Type B pancreatic cell (in vitro differentiated cells): ENCODE data around the gene POU3F2. TPM values are rescaled to one million over a fixed set of nuclear protein-coding genes. Genes with fewer than 3 reads are reported as not detected.

Source experiments
- DNase-seq: peaks from one replicate; pipeline ENCODE4 v3.0.0; 2021; ENCODE audit warnings: mixed read lengths; ENCODE audit not compliant: unreplicated experiment; ENCODE audit errors: extremely low spot score
- H3K27ac Mint-ChIP-seq: 2 replicates; pipeline ENCODE4 v1.8.0; 2021; ENCODE audit warnings: mild to moderate bottlenecking, mixed read lengths
- H3K27me3 Mint-ChIP-seq: 2 replicates; pipeline ENCODE4 v1.8.0; 2021; ENCODE audit warnings: mixed read lengths
- H3K36me3 Mint-ChIP-seq: 2 replicates; pipeline ENCODE4 v1.8.0; 2021; ENCODE audit warnings: mixed read lengths
- H3K4me1 Mint-ChIP-seq: one replicate; pipeline ENCODE4 v1.8.0; 2021; ENCODE audit warnings: mixed read lengths; ENCODE audit not compliant: unreplicated experiment
- H3K4me3 Mint-ChIP-seq: 2 replicates; pipeline ENCODE4 v1.8.0; 2021; ENCODE audit warnings: mild to moderate bottlenecking, mixed read lengths
- H3K9me3 Mint-ChIP-seq: 2 replicates; pipeline ENCODE4 v1.8.0; 2021; ENCODE audit warnings: mixed read lengths
- total RNA-seq: library from RNA; stranded (reverse); gene quantifications from 2 replicates; pipeline ENCODE4 v1.2.1, GENCODE V29; 2021; ENCODE audit warnings: low replicate concordance
- TF ChIP-seq, protein P1 (sequence below): fragments of 200-600 bp; sonication (generic); conservative IDR thresholded peaks from 2 replicates; pipeline ENCODE4 v1.5.0; 2021; ENCODE audit warnings: antibody characterized with exemption, mild to moderate bottlenecking

POU3F2 gene
- total RNA-seq, 1 donor from 2014 or later, result 2.1 TPM

DNA sequence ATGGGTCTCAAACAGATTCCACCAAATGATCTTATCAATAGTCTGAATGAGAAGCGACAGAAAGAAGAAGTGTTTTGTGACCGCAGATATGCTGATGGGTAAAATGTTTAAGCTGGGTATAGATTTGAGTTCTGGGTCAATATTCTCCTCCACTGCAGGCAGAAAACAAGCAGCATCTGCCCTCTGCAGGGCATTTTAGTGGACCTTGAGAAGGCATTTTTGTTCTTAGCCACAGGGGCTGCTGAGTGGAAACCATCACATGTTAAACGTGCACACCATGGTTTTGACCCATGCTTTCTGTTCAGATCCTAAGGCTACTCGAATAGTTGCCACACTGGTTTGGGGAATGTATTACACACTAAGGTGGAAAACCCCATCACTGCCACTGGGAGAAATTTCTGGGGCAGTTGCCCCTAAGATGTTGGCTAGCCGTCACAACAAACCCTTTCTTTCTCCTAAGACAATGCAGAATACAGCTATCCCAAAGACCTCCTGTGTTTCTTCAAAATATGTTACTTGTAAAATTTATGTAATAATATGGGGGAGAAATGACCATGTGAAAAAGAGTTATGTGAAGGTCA, 5.5 kb downstream of the POU3F2 start:
- Mint-ChIP-seq H3K27me3 (peaks cover 94% of the 10 kb centered on the region), H3K27ac (no peak overlapping the region), H3K4me3 (no peak overlapping the region), H3K9me3 (no peaks in the 10 kb centered on the region), H3K36me3 (peaks cover 7% of the 10 kb centered on the region), H3K4me1 (peaks cover 10% of the 10 kb centered on the region)
- TF ChIP-seq, protein P1, sequence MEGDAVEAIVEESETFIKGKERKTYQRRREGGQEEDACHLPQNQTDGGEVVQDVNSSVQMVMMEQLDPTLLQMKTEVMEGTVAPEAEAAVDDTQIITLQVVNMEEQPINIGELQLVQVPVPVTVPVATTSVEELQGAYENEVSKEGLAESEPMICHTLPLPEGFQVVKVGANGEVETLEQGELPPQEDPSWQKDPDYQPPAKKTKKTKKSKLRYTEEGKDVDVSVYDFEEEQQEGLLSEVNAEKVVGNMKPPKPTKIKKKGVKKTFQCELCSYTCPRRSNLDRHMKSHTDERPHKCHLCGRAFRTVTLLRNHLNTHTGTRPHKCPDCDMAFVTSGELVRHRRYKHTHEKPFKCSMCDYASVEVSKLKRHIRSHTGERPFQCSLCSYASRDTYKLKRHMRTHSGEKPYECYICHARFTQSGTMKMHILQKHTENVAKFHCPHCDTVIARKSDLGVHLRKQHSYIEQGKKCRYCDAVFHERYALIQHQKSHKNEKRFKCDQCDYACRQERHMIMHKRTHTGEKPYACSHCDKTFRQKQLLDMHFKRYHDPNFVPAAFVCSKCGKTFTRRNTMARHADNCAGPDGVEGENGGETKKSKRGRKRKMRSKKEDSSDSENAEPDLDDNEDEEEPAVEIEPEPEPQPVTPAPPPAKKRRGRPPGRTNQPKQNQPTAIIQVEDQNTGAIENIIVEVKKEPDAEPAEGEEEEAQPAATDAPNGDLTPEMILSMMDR, result peak; percentile 72
- no peak for DNase-seq

DNA sequence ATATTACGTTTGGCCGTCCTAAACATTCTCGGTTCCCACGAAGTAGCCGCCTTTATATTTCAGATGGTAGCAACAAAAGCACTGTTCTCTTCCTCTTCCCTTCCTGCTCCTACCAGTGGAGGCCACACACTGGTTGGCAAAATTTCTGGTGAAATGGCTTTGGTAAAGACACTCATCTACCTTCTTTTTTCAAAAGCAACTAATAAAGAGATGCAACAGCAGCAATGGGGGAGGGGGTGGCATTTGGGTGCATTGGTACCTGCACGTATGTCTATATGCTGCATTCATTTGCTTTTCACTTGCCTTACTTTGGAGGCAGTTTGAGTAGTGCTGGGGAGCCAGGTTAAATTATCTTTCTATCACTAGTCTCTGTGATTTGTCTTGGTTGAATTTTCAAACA, 6.0 kb downstream of the POU3F2 start:
- TF ChIP-seq, protein P1, result no peak
- H3K27me3 Mint-ChIP-seq, result peaks cover 96% of the 10 kb centered on the region
- H3K27ac Mint-ChIP-seq, result no peak overlapping the region
- H3K9me3 Mint-ChIP-seq, result no peaks in the 10 kb centered on the region
- peaks cover 10% of the 10 kb centered on the region for H3K4me1 Mint-ChIP-seq
- no peak overlapping the region for H3K4me3 Mint-ChIP-seq
- peaks cover 7% of the 10 kb centered on the region for H3K36me3 Mint-ChIP-seq
- DNase-seq, result no peak

- H3K4me3 Mint-ChIP-seq, result no peak overlapping the region
- peaks cover 97% of the 10 kb centered on the region for H3K27me3 Mint-ChIP-seq
- peaks cover 6% of the 10 kb centered on the region for H3K4me1 Mint-ChIP-seq
- DNase-seq, result no peak
- H3K27ac Mint-ChIP-seq, result no peak overlapping the region
- H3K36me3 Mint-ChIP-seq, result peaks cover 7% of the 10 kb centered on the region
- H3K9me3 Mint-ChIP-seq, result no peaks in the 10 kb centered on the region
- TF ChIP-seq, protein P1, result no peak
Observed at GRCh38 chr6:98840996-98841513, 6.7 kb downstream of the POU3F2 start.

DNA sequence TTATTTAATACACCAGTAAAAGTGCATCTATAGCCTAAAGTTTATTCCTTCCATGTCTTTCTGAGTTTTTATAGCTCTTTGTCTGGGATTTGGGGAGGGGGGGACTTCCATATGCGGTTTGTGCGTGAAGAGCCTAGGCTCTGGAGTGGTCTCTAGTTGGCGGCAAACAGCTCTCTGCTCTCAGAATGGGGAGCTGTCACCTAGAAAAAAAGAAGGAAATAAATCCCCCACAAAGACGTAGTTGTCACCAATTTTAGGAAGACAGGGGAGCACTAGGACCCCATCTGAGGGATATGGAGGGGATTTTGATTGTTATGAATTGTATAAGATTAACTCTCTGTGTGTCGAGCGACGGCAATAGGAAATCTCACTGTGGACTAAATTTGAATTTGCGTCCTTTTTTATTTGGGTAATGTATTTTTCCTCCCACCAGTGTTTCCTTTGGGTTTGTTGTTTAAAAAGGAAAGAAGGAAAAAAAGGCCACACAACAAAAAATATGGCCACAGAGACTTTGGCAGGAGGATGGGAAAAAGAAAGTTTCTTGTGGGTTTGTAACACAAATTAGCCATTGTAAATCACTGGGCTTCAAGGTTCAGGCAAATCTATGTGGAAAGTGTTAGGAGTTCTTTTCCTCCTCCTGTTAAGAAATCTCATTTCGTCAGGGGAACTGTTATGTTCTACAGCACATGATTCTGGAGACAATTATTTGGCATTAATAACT, 7.4 kb downstream of the POU3F2 start:
- no peak overlapping the region for H3K27ac Mint-ChIP-seq
- no peak overlapping the region for H3K4me3 Mint-ChIP-seq
- TF ChIP-seq, protein P1, result no peak
- peaks cover 7% of the 10 kb centered on the region for H3K36me3 Mint-ChIP-seq
- H3K9me3 Mint-ChIP-seq, result no peaks in the 10 kb centered on the region
- no peak for DNase-seq
- H3K4me1 Mint-ChIP-seq, result peaks cover 6% of the 10 kb centered on the region
- H3K27me3 Mint-ChIP-seq, result peaks cover 97% of the 10 kb centered on the region

DNA sequence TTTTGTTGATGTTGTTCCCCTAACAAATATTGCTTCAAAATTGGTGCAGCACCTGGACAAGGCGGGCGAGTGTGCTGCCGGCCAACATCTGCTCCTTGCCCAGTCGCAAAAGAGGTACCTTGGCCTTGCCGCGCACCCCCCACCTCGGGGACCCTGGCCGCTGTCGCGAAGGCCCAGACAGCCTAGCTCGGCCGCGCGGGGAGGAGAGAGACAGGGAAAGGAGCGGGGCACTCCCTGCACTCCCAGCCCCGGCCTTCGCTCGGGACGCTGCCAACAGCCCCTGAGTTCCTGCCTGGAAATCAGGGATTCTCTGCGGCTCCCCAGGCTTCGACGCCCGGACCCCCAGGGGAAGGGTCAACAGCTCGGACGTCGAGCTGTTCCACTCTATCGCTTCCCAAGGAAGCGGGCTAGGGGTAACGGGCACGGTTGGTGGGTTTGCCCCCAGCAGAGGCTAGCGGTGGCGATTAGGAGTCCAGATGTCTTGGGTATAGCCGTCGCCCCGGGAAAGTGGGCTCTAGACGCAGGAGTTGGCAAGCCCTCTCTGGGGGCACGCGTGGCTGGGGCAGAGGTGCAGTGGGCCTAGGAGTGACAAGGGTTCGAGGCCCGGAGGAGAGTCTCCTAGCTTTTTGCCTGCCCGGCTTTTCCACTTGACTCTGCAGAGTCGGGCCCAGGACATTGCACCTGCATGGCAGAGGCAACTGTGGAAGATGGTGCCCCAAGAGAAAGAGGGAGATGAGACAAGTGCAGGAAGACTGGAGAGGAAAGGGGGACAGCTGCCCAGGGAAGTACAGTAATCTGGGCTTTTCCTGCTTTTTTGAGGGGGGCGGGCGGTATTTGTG, 8.2 kb downstream of the POU3F2 start:
- DNase-seq, result no peak
- TF ChIP-seq, protein P1, result no peak
- peaks cover 7% of the 10 kb centered on the region for H3K36me3 Mint-ChIP-seq
- H3K27me3 Mint-ChIP-seq, result peaks cover 97% of the 10 kb centered on the region
- H3K4me1 Mint-ChIP-seq, result peaks cover 6% of the 10 kb centered on the region
- H3K27ac Mint-ChIP-seq, result no peak overlapping the region
- H3K4me3 Mint-ChIP-seq, result peak overlapping the region; percentile 61
- H3K9me3 Mint-ChIP-seq, result no peaks in the 10 kb centered on the region
